Cardiac fibroblast (primary cell): ENCODE results near the gene KCNAB3.
A peak's percentile ranks its signal among the peaks of the same experiment; 100 is the strongest.

Source experiments
- DNase-seq, 2 donors: peaks; one replicate each; pipeline versions ENCODE4 v3.0.0 to v3.0.0-alpha.2; 2010; ENCODE audit warnings: low read depth in 2 of 2
- H3K4me3 ChIP-seq, 2 donors: replicated peaks in 1 of 2; 1 replicate in 1 of 2; 2 replicates in 1 of 2; pipeline ENCODE4 v1.5.1; 2011; ENCODE audit warnings: low read depth in 2 of 2, low read length in 2 of 2, mild to moderate bottlenecking in 2 of 2, moderate library complexity in 1 of 2
- TF ChIP-seq, protein P1 (sequence below): IDR thresholded peaks from one replicate; pipeline ENCODE4 v1.5.1; 2011; ENCODE audit warnings: low read depth, mild to moderate bottlenecking, low read length, inconsistent platforms

KCNAB3 gene

DNA sequence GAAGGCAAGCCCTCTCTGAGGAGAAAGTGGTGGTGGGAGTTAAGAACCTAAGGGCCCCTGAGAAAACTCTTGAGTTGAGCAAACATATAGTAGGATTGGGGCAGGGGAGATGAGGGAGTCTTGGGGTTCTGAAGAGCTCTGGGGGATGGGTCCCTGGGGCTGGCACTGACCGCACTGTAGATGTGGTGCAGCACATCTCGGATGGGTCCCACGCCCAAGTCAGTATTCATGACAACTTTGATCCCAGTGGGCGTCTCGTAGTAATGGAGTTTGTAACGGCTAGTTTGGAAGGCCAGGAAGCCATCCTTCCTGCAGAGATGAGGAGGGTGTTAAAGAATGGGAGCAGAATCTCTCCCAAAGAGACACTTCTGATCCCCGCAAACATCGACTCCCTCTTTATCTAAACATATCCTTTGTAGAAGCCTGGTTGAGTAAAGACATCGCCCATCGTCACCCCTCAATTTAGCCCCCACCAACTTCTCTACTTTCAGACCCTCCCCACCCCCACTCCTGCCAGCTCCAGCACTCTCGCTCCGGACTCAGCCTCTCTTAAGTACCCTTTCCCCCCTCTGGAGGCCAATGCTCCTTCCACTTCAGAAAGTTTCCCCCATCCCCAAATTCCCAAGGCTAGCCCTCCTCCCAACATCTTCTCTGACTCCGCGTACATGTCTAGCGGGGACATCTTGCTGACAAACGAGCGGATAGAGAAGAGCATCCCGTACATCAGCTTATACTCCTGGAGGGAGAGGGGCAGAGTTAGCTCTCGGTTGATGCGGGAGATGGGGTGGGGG is 1.4 kb upstream of the KCNAB3 start:
- no peak for DNase-seq
- peak overlapping the region; percentile 87 to 98 for H3K4me3 ChIP-seq
- TF ChIP-seq, protein P1, sequence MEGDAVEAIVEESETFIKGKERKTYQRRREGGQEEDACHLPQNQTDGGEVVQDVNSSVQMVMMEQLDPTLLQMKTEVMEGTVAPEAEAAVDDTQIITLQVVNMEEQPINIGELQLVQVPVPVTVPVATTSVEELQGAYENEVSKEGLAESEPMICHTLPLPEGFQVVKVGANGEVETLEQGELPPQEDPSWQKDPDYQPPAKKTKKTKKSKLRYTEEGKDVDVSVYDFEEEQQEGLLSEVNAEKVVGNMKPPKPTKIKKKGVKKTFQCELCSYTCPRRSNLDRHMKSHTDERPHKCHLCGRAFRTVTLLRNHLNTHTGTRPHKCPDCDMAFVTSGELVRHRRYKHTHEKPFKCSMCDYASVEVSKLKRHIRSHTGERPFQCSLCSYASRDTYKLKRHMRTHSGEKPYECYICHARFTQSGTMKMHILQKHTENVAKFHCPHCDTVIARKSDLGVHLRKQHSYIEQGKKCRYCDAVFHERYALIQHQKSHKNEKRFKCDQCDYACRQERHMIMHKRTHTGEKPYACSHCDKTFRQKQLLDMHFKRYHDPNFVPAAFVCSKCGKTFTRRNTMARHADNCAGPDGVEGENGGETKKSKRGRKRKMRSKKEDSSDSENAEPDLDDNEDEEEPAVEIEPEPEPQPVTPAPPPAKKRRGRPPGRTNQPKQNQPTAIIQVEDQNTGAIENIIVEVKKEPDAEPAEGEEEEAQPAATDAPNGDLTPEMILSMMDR, result no peak

DNA sequence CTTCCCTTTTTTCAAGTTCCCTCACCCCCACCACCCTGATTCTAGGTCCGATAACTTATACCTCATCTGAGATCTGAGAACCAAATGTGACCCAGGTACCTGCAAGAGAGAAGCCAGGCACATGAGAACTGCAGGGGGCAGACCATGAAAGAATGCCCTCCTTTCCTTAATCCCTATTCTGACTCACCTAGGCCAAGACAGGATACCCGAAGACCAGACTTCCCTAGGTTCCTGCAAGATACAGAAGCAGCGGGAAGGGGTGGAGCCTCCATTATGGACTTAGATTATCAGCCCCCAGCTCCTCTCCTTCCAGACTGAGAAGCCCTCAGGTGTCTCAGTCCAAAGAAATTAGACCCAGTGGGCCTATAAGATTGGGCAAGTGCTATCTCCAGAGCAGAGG is 2.1 kb downstream of the KCNAB3 start:
- H3K4me3 ChIP-seq, result no peak overlapping the region
- TF ChIP-seq, protein P1, result no peak
- DNase-seq, result no peak

DNA sequence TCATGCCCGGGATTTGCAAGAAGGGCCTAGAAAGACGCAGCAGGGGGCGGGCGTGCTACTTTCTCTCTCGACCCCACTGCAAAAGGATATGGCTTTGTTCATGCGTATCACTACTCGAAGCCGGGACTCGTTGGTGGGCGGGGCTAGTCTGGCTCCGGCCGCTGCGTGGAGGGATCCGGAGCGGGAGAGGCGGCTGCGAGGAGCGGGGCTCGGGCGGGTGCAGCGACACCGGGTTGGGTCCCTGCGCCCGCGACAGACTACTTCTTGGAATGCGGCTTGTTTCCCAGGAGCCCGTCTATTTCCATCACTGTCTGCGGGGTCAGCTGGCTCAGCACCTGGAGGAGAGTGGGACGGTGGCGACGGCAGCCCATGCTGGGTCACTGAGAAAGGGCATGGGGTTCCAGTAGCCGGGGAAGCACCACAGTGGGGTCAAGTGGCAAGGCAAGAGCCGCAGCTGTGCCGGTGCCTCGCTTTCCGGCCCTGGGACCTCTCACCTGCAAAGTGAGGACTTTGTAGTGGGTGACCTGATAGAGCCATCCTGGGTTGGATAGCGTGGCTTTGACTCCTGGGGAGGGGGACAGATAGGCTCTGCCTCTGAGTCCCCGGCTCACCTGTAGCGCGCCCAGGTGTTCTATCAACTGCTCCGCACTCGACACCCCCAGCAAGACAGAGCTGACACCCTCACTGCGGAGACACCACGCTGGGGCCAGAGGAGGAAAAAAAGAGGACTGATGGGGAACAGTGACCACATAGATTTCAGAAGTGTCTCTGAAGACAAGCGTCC is 6.6 kb downstream of the KCNAB3 start:
- DNase-seq, result peak; percentile 77 to 88
- TF ChIP-seq, protein P1, result no peak
- peak overlapping the region; percentile 37 to 41 for H3K4me3 ChIP-seq

DNA sequence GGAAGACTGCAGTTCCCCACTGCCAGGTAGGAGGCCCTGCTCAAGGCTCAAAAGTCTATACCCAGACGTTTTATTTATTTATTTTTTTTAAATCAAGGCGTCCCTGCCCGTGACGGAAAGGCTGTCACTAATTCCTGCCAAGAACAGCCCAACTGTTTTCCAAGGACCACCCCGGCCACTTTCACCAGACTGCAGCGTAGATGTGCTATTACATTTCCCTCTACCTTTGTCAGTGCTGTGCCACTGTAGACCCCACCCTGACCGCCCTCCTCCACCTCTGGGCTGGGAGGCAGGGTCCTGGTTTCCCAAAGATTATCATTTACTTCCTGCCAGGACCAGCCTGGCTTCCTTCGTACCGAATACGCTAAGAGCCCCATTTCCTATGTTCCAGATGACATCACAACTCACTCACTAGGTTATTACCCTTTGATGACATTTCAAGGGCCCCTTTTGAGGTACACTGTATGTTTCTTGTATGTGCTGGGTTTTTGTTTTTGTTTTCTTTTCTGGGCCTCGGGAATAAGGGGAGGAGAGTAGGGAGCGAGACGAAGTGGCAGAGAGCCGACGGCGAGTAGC is 7.3 kb downstream of the KCNAB3 start:
- no peak for DNase-seq
- TF ChIP-seq, protein P1, result no peak
- peak overlapping the region; percentile 37 to 41 for H3K4me3 ChIP-seq

DNA sequence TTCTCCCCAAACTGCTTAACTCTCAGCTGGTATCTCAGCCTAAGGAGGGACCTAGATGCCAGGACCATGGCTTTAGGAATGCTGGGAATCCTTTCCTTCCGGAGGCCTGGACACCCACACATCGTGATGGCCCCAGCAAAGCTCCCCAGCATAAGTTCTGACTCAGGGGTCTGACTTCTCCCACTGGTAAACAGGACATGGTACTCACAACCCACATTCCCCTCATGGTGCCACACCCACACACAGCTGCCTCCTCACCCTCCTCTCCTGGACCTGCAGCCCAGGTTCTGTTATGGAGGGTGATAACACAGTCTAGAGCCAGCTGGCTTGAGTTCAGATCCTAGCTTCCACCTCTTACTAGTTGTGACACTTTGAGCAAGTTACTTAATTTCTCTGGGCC is 12.8 kb downstream of the KCNAB3 start:
- TF ChIP-seq, protein P1, result no peak
- H3K4me3 ChIP-seq, result no peak overlapping the region
- DNase-seq, result peak; percentile 36 to 57

DNA sequence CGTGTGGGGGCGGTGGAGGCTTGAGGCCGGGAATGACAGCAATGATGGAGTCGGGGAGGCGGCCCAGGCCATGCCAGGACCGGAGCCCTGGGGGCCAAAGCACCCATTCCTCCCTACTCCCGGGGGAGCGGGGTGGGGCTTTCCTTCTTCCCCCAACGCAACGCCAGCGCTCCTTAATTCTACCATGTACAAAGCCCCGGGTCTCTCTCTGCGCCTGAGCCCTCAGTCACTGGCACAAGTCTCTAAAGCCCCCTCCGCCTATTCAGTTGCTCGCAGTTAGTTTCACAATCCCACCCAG is 13.3 kb downstream of the KCNAB3 start:
- no peak for DNase-seq
- peak overlapping the region; percentile 50 to 54 for H3K4me3 ChIP-seq
- TF ChIP-seq, protein P1, result no peak
